Measurements from ENCODE around the gene CALM3.
A peak's percentile ranks its signal among the peaks of the same experiment; 100 is the strongest.

CALM3 gene

GRCh38 chr19:46608178-46608577 is 7.0 kb downstream of the CALM3 start:
- POLR2A ChIA-PET = no interaction called here
- H3K4me1 ChIP-seq (ENCODE audit: control extremely low read depth in 1 of 4, control insufficient read depth in 4 of 4, insufficient read depth in 4 of 4, low read length in 3 of 4) = peaks cover 0 to 37% (median 34%) of the 10 kb centered on the region in 4 experiments
- H3K9me3 ChIP-seq (ENCODE audit: control extremely low read depth in 1 of 5, control insufficient read depth in 4 of 5, insufficient read depth in 2 of 5, low read depth in 1 of 5, low read length in 4 of 5) = no peaks in the 10 kb centered on the region
- no peak overlapping the region for H3K27ac ChIP-seq (ENCODE audit: insufficient read depth in 1 of 2, low read depth in 1 of 2, low read length in 2 of 2, poor library complexity in 1 of 2, severe bottlenecking in 2 of 2)
- CTCF ChIA-PET = interaction anchor here (1.1 to 9.6 kb wide), 2 partner anchors 9 to 55 kb away, joined by 3 to 121 read pairs; partner anchors contain the start of gene DACT3
- no peak overlapping the region for H3K4me3 ChIP-seq (ENCODE audit: control insufficient read depth in 1 of 7, extremely low read depth in 1 of 7, insufficient read depth in 4 of 7, low read depth in 2 of 7, low read length in 6 of 7)
- no peak for DNase-seq
- WGBS (ENCODE audit: insufficient coverage) = 99% methylated on average over 6 of the region's 9 CpGs
- no peaks in the 10 kb centered on the region for H3K27me3 ChIP-seq (replicated peaks in 2 of 5; ENCODE audit: control insufficient read depth in 4 of 5, insufficient read depth in 5 of 5, low read length in 4 of 5)
- H3K36me3 ChIP-seq (ENCODE audit: control insufficient read depth in 4 of 4, insufficient read depth in 4 of 4, low read length in 3 of 4) = peaks cover 18 to 60% (median 53%) of the 10 kb centered on the region in 4 experiments

GRCh38 chr19:46608581-46609345 is 7.6 kb downstream of the CALM3 start:
- no peak for DNase-seq
- WGBS (ENCODE audit: insufficient coverage) = 96% methylated on average over 25 of the region's 27 CpGs
- Histone ChIP-seq H3K4me3 (ENCODE audit: control insufficient read depth in 1 of 7, extremely low read depth in 1 of 7, insufficient read depth in 4 of 7, low read depth in 2 of 7, low read length in 6 of 7) (no peak overlapping the region), H3K27ac (ENCODE audit: insufficient read depth in 1 of 2, low read depth in 1 of 2, low read length in 2 of 2, poor library complexity in 1 of 2, severe bottlenecking in 2 of 2) (no peak overlapping the region), H3K4me1 (ENCODE audit: control extremely low read depth in 1 of 4, control insufficient read depth in 4 of 4, insufficient read depth in 4 of 4, low read length in 3 of 4) (peaks cover 0 to 31% (median 28%) of the 10 kb centered on the region in 4 experiments), H3K27me3 (replicated peaks in 2 of 5; ENCODE audit: control insufficient read depth in 4 of 5, insufficient read depth in 5 of 5, low read length in 4 of 5) (no peaks in the 10 kb centered on the region), H3K9me3 (ENCODE audit: control extremely low read depth in 1 of 5, control insufficient read depth in 4 of 5, insufficient read depth in 2 of 5, low read depth in 1 of 5, low read length in 4 of 5) (no peaks in the 10 kb centered on the region), H3K36me3 (ENCODE audit: control insufficient read depth in 4 of 4, insufficient read depth in 4 of 4, low read length in 3 of 4) (peaks cover 18 to 60% (median 53%) of the 10 kb centered on the region in 4 experiments)
- ChIA-PET CTCF (interaction anchor here (1.1 to 9.6 kb wide), 2 partner anchors 8 to 55 kb away, joined by 3 to 121 read pairs; partner anchors contain the start of gene DACT3), POLR2A (no interaction called here)

DNA sequence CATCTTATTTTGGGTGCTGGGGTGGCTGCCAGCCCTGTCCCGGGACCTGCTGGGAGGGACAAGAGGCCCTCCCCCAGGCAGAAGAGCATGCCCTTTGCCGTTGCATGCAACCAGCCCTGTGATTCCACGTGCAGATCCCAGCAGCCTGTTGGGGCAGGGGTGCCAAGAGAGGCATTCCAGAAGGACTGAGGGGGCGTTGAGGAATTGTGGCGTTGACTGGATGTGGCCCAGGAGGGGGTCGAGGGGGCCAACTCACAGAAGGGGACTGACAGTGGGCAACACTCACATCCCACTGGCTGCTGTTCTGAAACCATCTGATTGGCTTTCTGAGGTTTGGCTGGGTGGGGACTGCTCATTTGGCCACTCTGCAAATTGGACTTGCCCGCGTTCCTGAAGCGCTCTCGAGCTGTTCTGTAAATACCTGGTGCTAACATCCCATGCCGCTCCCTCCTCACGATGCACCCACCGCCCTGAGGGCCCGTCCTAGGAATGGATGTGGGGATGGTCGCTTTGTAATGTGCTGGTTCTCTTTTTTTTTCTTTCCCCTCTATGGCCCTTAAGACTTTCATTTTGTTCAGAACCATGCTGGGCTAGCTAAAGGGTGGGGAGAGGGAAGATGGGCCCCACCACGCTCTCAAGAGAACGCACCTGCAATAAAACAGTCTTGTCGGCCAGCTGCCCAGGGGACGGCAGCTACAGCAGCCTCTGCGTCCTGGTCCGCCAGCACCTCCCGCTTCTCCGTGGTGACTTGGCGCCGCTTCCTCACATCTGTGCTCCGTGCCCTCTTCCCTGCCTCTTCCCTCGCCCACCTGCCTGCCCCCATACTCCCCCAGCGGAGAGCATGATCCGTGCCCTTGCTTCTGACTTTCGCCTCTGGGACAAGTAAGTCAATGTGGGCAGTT is 8.6 kb downstream of the CALM3 start:
- WGBS (ENCODE audit: insufficient coverage) = 98% methylated on average over 25 of the region's 30 CpGs
- H3K4me1 ChIP-seq (ENCODE audit: control extremely low read depth in 1 of 4, control insufficient read depth in 4 of 4, insufficient read depth in 4 of 4, low read length in 3 of 4) = peaks cover 0 to 29% (median 23%) of the 10 kb centered on the region in 4 experiments
- no peaks in the 10 kb centered on the region for H3K27me3 ChIP-seq (replicated peaks in 2 of 5; ENCODE audit: control insufficient read depth in 4 of 5, insufficient read depth in 5 of 5, low read length in 4 of 5)
- peaks cover 18 to 60% (median 53%) of the 10 kb centered on the region in 4 experiments for H3K36me3 ChIP-seq (ENCODE audit: control insufficient read depth in 4 of 4, insufficient read depth in 4 of 4, low read length in 3 of 4)
- no peak for DNase-seq
- ChIA-PET CTCF (interaction anchor here (1.1 to 13.9 kb wide), 5 partner anchors 7 to 94 kb away, joined by 3 to 172 read pairs (median 7); partner anchors contain the start of genes DACT3 and PTGIR), POLR2A (interaction anchor here (1.0 kb wide), 1 partner anchor 25 kb away, joined by 3 read pairs; no protein-coding TSS in a partner anchor)
- H3K4me3 ChIP-seq (ENCODE audit: control insufficient read depth in 1 of 7, extremely low read depth in 1 of 7, insufficient read depth in 4 of 7, low read depth in 2 of 7, low read length in 6 of 7) = no peak overlapping the region
- no peaks in the 10 kb centered on the region for H3K9me3 ChIP-seq (ENCODE audit: control extremely low read depth in 1 of 5, control insufficient read depth in 4 of 5, insufficient read depth in 2 of 5, low read depth in 1 of 5, low read length in 4 of 5)
- H3K27ac ChIP-seq (ENCODE audit: insufficient read depth in 1 of 2, low read depth in 1 of 2, low read length in 2 of 2, poor library complexity in 1 of 2, severe bottlenecking in 2 of 2) = no peak overlapping the region

GRCh38 chr19:46610413-46610775 is 9.3 kb downstream of the CALM3 start:
- Histone ChIP-seq H3K4me1 (ENCODE audit: control extremely low read depth in 1 of 4, control insufficient read depth in 4 of 4, insufficient read depth in 4 of 4, low read length in 3 of 4) (peaks cover 0 to 29% (median 24%) of the 10 kb centered on the region in 4 experiments), H3K9me3 (ENCODE audit: control extremely low read depth in 1 of 5, control insufficient read depth in 4 of 5, insufficient read depth in 2 of 5, low read depth in 1 of 5, low read length in 4 of 5) (no peaks in the 10 kb centered on the region), H3K27ac (ENCODE audit: insufficient read depth in 1 of 2, low read depth in 1 of 2, low read length in 2 of 2, poor library complexity in 1 of 2, severe bottlenecking in 2 of 2) (no peak overlapping the region), H3K27me3 (replicated peaks in 2 of 5; ENCODE audit: control insufficient read depth in 4 of 5, insufficient read depth in 5 of 5, low read length in 4 of 5) (no peaks in the 10 kb centered on the region), H3K36me3 (ENCODE audit: control insufficient read depth in 4 of 4, insufficient read depth in 4 of 4, low read length in 3 of 4) (peaks cover 18 to 55% (median 51%) of the 10 kb centered on the region in 4 experiments), H3K4me3 (ENCODE audit: control insufficient read depth in 1 of 7, extremely low read depth in 1 of 7, insufficient read depth in 4 of 7, low read depth in 2 of 7, low read length in 6 of 7) (no peak overlapping the region)
- no peak for DNase-seq
- WGBS (ENCODE audit: insufficient coverage) = no CpG with 5 or more reads among the region's 5 CpGs
- ChIA-PET CTCF (interaction anchor here (1.1 to 13.9 kb wide), 6 partner anchors 8 to 94 kb away, joined by 3 to 172 read pairs (median 10); partner anchors contain the start of genes CALM3, DACT3 and PTGIR), POLR2A (interaction anchor here (1.0 to 1.8 kb wide), 3 partner anchors 8 to 24 kb away, joined by 3 to 9 read pairs (median 3); no protein-coding TSS in a partner anchor)

GRCh38 chr19:46610851-46611770 is 10.0 kb downstream of the CALM3 start:
- Histone ChIP-seq H3K4me3 (ENCODE audit: control insufficient read depth in 1 of 7, extremely low read depth in 1 of 7, insufficient read depth in 4 of 7, low read depth in 2 of 7, low read length in 6 of 7) (peak overlapping the region in 1 of 7 experiments; percentile 3), H3K27me3 (replicated peaks in 2 of 5; ENCODE audit: control insufficient read depth in 4 of 5, insufficient read depth in 5 of 5, low read length in 4 of 5) (no peaks in the 10 kb centered on the region), H3K4me1 (ENCODE audit: control extremely low read depth in 1 of 4, control insufficient read depth in 4 of 4, insufficient read depth in 4 of 4, low read length in 3 of 4) (peaks cover 0 to 33% (median 29%) of the 10 kb centered on the region in 4 experiments), H3K36me3 (ENCODE audit: control insufficient read depth in 4 of 4, insufficient read depth in 4 of 4, low read length in 3 of 4) (peaks cover 12 to 48% (median 44%) of the 10 kb centered on the region in 4 experiments), H3K9me3 (ENCODE audit: control extremely low read depth in 1 of 5, control insufficient read depth in 4 of 5, insufficient read depth in 2 of 5, low read depth in 1 of 5, low read length in 4 of 5) (no peaks in the 10 kb centered on the region), H3K27ac (ENCODE audit: insufficient read depth in 1 of 2, low read depth in 1 of 2, low read length in 2 of 2, poor library complexity in 1 of 2, severe bottlenecking in 2 of 2) (no peak overlapping the region)
- 38% methylated on average over 13 of the region's 17 CpGs for whole genome bisulfite sequencing (ENCODE audit: insufficient coverage)
- CTCF ChIA-PET = interaction anchor here (0.7 to 13.9 kb wide), 10 partner anchors 9 to 93 kb away, joined by 3 to 172 read pairs (median 6); partner anchors contain the start of genes CALM3, DACT3, GNG8 and PTGIR
- peak; percentile 73 to 78 (median 74) for DNase-seq
- POLR2A ChIA-PET = interaction anchor here (1.0 to 1.8 kb wide), 4 partner anchors 8 to 23 kb away, joined by 3 to 9 read pairs (median 4); partner anchors contain the start of gene CALM3

DNA sequence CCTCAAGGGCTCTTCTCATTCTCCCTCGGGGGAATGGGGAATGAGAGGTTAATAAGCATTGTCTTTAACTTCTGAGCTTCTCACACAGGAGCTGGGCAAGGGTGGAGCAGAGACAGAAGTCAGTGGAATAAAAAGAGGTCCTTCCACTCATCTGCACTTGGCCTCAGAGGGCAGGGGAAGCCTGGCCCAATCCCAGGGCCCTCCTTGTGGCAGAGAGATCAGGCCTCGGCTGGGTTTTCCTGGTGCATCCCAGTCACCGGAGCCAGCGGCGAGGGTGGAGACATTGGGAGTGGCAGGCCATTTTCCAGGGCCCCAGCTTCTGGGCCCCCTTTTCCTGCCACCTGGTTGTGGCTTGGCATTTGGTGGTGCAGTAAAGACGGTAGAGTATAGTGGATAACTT is 10.6 kb downstream of the CALM3 start:
- Histone ChIP-seq H3K4me1 (ENCODE audit: control extremely low read depth in 1 of 4, control insufficient read depth in 4 of 4, insufficient read depth in 4 of 4, low read length in 3 of 4) (peaks cover 0 to 38% (median 35%) of the 10 kb centered on the region in 4 experiments), H3K9me3 (ENCODE audit: control extremely low read depth in 1 of 5, control insufficient read depth in 4 of 5, insufficient read depth in 2 of 5, low read depth in 1 of 5, low read length in 4 of 5) (no peaks in the 10 kb centered on the region), H3K27ac (ENCODE audit: insufficient read depth in 1 of 2, low read depth in 1 of 2, low read length in 2 of 2, poor library complexity in 1 of 2, severe bottlenecking in 2 of 2) (no peak overlapping the region), H3K4me3 (ENCODE audit: control insufficient read depth in 1 of 7, extremely low read depth in 1 of 7, insufficient read depth in 4 of 7, low read depth in 2 of 7, low read length in 6 of 7) (no peak overlapping the region), H3K27me3 (replicated peaks in 2 of 5; ENCODE audit: control insufficient read depth in 4 of 5, insufficient read depth in 5 of 5, low read length in 4 of 5) (no peaks in the 10 kb centered on the region), H3K36me3 (ENCODE audit: control insufficient read depth in 4 of 4, insufficient read depth in 4 of 4, low read length in 3 of 4) (peaks cover 12 to 41% (median 38%) of the 10 kb centered on the region in 4 experiments)
- ChIA-PET POLR2A (interaction anchor here (1.2 to 1.8 kb wide), 3 partner anchors 9 to 16 kb away, joined by 3 to 9 read pairs (median 6); partner anchors contain the start of gene CALM3), CTCF (interaction anchor here (0.9 to 13.9 kb wide), 10 partner anchors 9 to 116 kb away, joined by 3 to 172 read pairs (median 6); partner anchors contain the start of genes CALM3, DACT3, GNG8 and PTGIR)
- WGBS (ENCODE audit: insufficient coverage) = 10% methylated on average over 2 of the region's 6 CpGs
- no peak for DNase-seq

All from common myeloid progenitor, CD34-positive (primary cell).